Fibroblast of the aortic adventitia (primary cell): ENCODE measurements around the gene TCAP. TPM values are rescaled to one million over a fixed set of nuclear protein-coding genes. Genes with fewer than 3 reads are reported as not detected.

Experiments
- DNase-seq: peaks from one replicate; pipeline ENCODE4 v3.0.0-alpha.2; 2010; ENCODE audit warnings: low read depth
- H3K4me3 ChIP-seq: 2 replicates; pipeline ENCODE4 v1.5.1; 2011; ENCODE audit warnings: low read depth, mild to moderate bottlenecking, control low read depth, low read length, moderate library complexity
- CTCF ChIP-seq: IDR thresholded peaks from 2 replicates; pipeline ENCODE4 v1.5.1; 2011; ENCODE audit warnings: mild to moderate bottlenecking, low read length, control low read depth, inconsistent platforms; ENCODE audit not compliant: insufficient read depth
- total RNA-seq: library from RNA; depleted of rRNA; stranded (reverse); fragments of >200 nt; gene quantifications from 2 replicates; pipeline ENCODE4 v1.2.3, GENCODE V29; 2012; ENCODE audit warnings: low replicate concordance

The TCAP gene
- total RNA-seq, 1 donor: 0.36 TPM

- TF ChIP-seq CTCF: no peak
- DNase-seq: no peak
- no peak overlapping the region for H3K4me3 ChIP-seq
Observed at GRCh38 chr17:39663340-39663687, 1.8 kb upstream of the TCAP start.

GRCh38 chr17:39663688-39664580, 1.2 kb upstream of the TCAP start:
- no peak for DNase-seq
- TF ChIP-seq CTCF: no peak
- H3K4me3 ChIP-seq: no peak overlapping the region

DNA sequence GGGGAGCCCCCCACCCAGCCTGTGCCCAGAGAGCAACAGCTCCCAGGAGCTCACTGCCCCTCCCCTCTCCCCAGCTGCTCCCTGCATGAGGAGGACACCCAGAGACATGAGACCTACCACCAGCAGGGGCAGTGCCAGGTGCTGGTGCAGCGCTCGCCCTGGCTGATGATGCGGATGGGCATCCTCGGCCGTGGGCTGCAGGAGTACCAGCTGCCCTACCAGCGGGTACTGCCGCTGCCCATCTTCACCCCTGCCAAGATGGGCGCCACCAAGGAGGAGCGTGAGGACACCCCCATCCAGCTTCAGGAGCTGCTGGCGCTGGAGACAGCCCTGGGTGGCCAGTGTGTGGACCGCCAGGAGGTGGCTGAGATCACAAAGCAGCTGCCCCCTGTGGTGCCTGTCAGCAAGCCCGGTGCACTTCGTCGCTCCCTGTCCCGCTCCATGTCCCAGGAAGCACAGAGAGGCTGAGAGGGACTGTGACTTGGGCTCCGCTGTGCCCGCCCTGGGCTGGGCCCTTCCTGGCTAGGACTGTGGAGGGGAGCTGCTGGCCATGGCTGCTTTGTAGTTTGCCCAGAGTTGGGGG, 584 bp downstream of the TCAP start:
- no peak for DNase-seq
- TF ChIP-seq CTCF: no peak
- no peak overlapping the region for H3K4me3 ChIP-seq

DNA sequence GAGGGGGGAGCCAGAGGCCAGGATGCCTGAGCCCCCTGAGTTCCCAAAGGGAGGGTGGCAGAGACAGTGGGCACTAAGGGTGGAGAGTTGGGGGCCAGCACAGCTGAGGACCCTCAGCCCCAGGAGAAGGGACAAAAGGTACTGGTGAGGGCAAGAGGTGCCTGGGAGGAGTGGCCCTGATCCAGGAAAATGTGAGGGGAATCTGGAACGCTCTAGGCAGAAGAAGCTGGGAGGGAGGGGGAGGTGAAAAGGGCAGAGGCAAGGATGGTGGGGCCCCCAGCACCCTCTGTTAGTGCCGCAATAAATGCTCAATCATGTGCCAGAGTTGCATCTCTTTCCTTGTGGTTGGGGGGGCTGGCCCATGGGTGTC, 1.1 kb downstream of the TCAP start:
- TF ChIP-seq CTCF: no peak
- no peak overlapping the region for H3K4me3 ChIP-seq
- no peak for DNase-seq

DNA sequence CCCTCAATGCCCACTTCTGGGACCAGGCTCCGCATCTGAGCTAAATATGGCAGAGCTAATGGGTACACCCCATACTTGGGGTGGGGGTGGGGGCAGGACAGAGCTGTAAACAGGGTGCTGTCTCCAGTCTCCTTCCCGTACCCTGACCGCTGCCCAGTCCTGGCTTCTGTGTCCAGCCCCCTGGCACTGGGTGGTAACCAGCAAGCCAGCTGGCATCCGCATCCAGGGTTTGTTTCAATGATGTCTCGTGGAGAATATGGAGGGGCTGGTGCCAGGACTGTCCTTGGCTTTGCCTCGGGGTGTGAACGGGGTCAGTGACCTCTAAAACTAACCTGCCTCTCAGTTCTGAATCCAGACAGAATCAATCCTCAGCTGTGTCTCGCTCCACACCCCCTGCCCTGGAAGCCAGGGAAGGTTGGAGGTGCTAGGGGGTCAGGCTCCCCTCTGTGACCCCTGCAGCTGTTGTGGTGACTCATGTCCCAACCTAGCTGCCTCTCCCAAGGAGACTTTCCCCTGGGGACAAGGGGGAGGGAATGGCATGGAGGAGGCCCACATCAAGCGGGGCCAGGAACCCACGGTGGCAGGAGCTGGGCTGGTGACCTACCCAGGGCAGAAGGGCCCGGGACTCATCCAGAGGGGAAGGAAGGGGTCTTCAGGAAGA, 1.6 kb downstream of the TCAP start:
- H3K4me3 ChIP-seq: no peak overlapping the region
- TF ChIP-seq CTCF: no peak
- DNase-seq: no peak

DNA sequence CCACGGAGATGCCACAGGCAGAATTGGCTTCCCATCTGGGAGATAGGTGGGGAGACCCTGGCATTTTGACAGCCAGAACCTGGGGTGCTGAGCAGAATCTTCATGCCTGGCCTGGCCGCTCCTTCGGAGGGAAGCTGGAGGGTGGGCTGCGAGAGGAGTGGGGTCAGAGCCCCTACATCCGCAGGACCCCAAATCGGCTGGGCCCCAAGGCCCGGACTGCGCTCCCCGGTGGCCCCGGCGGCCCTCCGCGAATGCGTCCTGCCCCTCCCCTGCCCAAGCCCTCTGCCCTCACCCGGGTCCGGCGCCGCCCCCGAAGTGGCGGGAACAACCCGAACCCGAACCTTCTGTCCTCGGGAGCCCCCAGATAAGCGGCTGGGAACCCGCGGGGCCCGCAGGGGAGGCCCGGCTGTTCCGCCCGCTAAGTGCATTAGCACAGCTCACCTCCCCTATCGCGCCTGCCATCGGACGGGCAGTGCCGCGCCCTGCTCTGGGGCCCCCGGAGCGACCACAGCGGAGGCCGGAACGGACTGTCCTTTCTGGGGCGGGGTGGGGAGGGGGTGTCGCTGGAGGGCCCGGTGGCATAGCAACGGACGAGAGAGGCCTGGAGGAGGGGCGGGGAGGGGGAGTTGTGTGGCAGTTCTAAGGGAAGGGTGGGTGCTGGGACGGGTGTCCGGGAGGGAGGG, 2.3 kb downstream of the TCAP start:
- no peak for DNase-seq
- no peak for TF ChIP-seq CTCF

More for the DNA sequence above, 2.3 kb downstream of the TCAP start:
- no peak overlapping the region for H3K4me3 ChIP-seq
